A549 (cell line): ENCODE measurements around the gene BCAT1. TPM values are rescaled to one million over a fixed set of nuclear protein-coding genes. Genes with fewer than 3 reads are reported as not detected.

Experiments used
- ATAC-seq, 2 experiments: fragments of 200-7000 bp in 1 of 2; fragments of >200 bp in 1 of 2; cut with Nextera tagmentation in 1 of 2; cut with Tn5 transposase in 1 of 2; 3 replicates each; pipeline versions ENCODE4 v1.8.0 to v1.9.1; 2018 to 2020; ENCODE audit warnings: mild to moderate bottlenecking in 1 of 2, moderate library complexity in 1 of 2
- CTCF ChIA-PET: fragments of 300-600 bp; sonication (Branson Sonifier 250); formaldehyde crosslinking; extraction: SDS; loops from one replicate; lab custom pipeline; 2021; ENCODE audit warnings: antibody characterized with exemption, inconsistent platforms; lab: Yijun Ruan, JAX
- POLR2A ChIA-PET: fragments of 350-600 bp; formaldehyde crosslinking; extraction: SDS; loops from one replicate; lab custom pipeline; 2021; ENCODE audit warnings: antibody characterized with exemption, inconsistent platforms; lab: Yijun Ruan, JAX
- DNase-seq, 2 experiments: peaks; one replicate each; pipeline versions ENCODE4 v3.0.0 to v3.0.0-alpha.2; 2011 to 2016; ENCODE audit warnings: low read depth in 1 of 2, low spot score in 1 of 2
- FAIRE-seq: peaks from 2 replicates; lab custom pipeline; 2011; peaks lifted over from hg19 to GRCh38; lab: Jason Lieb, UNC
- H3K27ac ChIP-seq, 2 experiments: fragments of >200 bp; sonication (Bioruptor Twin); formaldehyde crosslinking; 3 replicates each; pipeline ENCODE4 v1.5.1; 2016 to 2017
- H3K4me1 ChIP-seq: fragments of >200 bp; sonication (Bioruptor Twin); formaldehyde crosslinking; 3 replicates; pipeline ENCODE4 v1.6.1; 2016
- H3K4me2 ChIP-seq: fragments of >200 bp; sonication (Bioruptor Twin); formaldehyde crosslinking; 3 replicates; pipeline ENCODE4 v1.6.1; 2016
- H3K4me3 ChIP-seq: fragments of >200 bp; sonication (Bioruptor Twin); formaldehyde crosslinking; 3 replicates; pipeline ENCODE4 v1.5.1; 2016
- H3K9me3 ChIP-seq: fragments of >200 bp; sonication (Bioruptor Twin); formaldehyde crosslinking; 3 replicates; pipeline ENCODE4 v1.6.1; 2016
- CEBPB ChIP-seq, 2 experiments: fragments of >200 bp in 1 of 2; sonication (Bioruptor Twin) in 1 of 2; formaldehyde crosslinking in 1 of 2; IDR thresholded peaks; 2 replicates each; pipeline ENCODE4 v1.6.1; 2012 to 2016
- CHD2 ChIP-seq: fragments of 150-350 bp; IDR thresholded peaks from 2 replicates; pipeline ENCODE4 v1.6.1; 2014; ENCODE audit warnings: low read length; ENCODE audit not compliant: partially characterized antibody
- CTCF ChIP-seq: fragments of >200 bp; sonication (Bioruptor Twin); formaldehyde crosslinking; IDR thresholded peaks from 3 replicates; pipeline ENCODE4 v1.5.1; 2016
- EHMT2 ChIP-seq: fragments of 200-600 bp; sonication (generic); IDR thresholded peaks from 2 replicates; pipeline ENCODE4 v1.6.1; 2016; ENCODE audit warnings: antibody characterized with exemption, low read depth, mild to moderate bottlenecking, moderate library complexity
- ELK1 ChIP-seq: fragments of 150-350 bp; IDR thresholded peaks from 2 replicates; pipeline ENCODE4 v1.6.1; 2014; ENCODE audit warnings: low read depth, mild to moderate bottlenecking, low read length
- ESRRA ChIP-seq: fragments of 150-350 bp; IDR thresholded peaks from 2 replicates; pipeline ENCODE4 v1.6.1; 2014; ENCODE audit warnings: mild to moderate bottlenecking, low read length, borderline replicate concordance
- FOSB ChIP-seq: fragments of 250-450 bp; sonication (Bioruptor Pico); IDR thresholded peaks from 2 replicates; pipeline ENCODE4 v1.5.0; 2020; ENCODE audit warnings: mild to moderate bottlenecking, moderate library complexity
- FOXS1 ChIP-seq: fragments of 250-450 bp; sonication (Bioruptor Pico); IDR thresholded peaks from 2 replicates; pipeline ENCODE4 v1.5.0; 2020; ENCODE audit warnings: mild to moderate bottlenecking, moderate library complexity
- HDAC2 ChIP-seq: fragments of 200-600 bp; sonication (generic); IDR thresholded peaks from 2 replicates; pipeline ENCODE4 v1.6.1; 2016
- HEYL ChIP-seq: fragments of 250-450 bp; sonication (Bioruptor Pico); IDR thresholded peaks from 2 replicates; pipeline ENCODE4 v1.8.0; 2021; ENCODE audit warnings: mild to moderate bottlenecking, moderate library complexity
- HMGXB4 ChIP-seq: fragments of 250-450 bp; sonication (Bioruptor Pico); IDR thresholded peaks from 2 replicates; pipeline ENCODE4 v1.5.0; 2021; ENCODE audit warnings: mild to moderate bottlenecking, moderate library complexity, borderline replicate concordance
- HOXB5 ChIP-seq: fragments of 250-450 bp; sonication (Bioruptor Pico); IDR thresholded peaks from 2 replicates; pipeline ENCODE4 v1.5.0; 2020; ENCODE audit warnings: mild to moderate bottlenecking, moderate library complexity
- JUN ChIP-seq, 2 experiments: fragments of >200 bp; sonication (Bioruptor Twin); formaldehyde crosslinking; IDR thresholded peaks; 2 replicates in 1 of 2; 3 replicates in 1 of 2; pipeline ENCODE4 v1.6.1; 2016 to 2017
- KDM5A ChIP-seq: fragments of 200-600 bp; sonication (generic); IDR thresholded peaks from 2 replicates; pipeline ENCODE4 v1.6.1; 2016; ENCODE audit warnings: antibody characterized with exemption, mild to moderate bottlenecking
- MAX ChIP-seq: IDR thresholded peaks from 2 replicates; pipeline ENCODE4 v1.6.1; 2012
- MYC ChIP-seq: IDR thresholded peaks from 2 replicates; pipeline ENCODE4 v1.6.1; 2012; ENCODE audit warnings: mild to moderate bottlenecking, inconsistent platforms, low read length, improper control_type of control experiment, borderline replicate concordance
- NFE2L2 ChIP-seq: fragments of 150-350 bp; conservative IDR thresholded peaks from 2 replicates; pipeline ENCODE4 v1.6.1; 2014; ENCODE audit warnings: low read length
- NR3C1 ChIP-seq: fragments of >200 bp; sonication (Bioruptor Twin); formaldehyde crosslinking; IDR thresholded peaks from 3 replicates; pipeline ENCODE4 v1.6.1; 2017
- PBX3 ChIP-seq: IDR thresholded peaks from 2 replicates; pipeline ENCODE4 v1.6.1; 2012
- RAD21 ChIP-seq, 2 experiments: fragments of >200 bp in 1 of 2; sonication (Bioruptor Twin) in 1 of 2; formaldehyde crosslinking in 1 of 2; IDR thresholded peaks in 1 of 2; conservative IDR thresholded peaks in 1 of 2; 2 replicates in 1 of 2; 3 replicates in 1 of 2; pipeline ENCODE4 v1.6.1; 2012 to 2018; ENCODE audit warnings: inconsistent platforms in 1 of 2
- TFCP2L1 ChIP-seq: fragments of 250-450 bp; sonication (Bioruptor Pico); IDR thresholded peaks from 2 replicates; pipeline ENCODE4 v1.5.0; 2021; ENCODE audit warnings: mild to moderate bottlenecking
- ZFP36 ChIP-seq: fragments of 450-650 bp; IDR thresholded peaks from 2 replicates; pipeline ENCODE4 v1.6.1; 2014; ENCODE audit warnings: borderline replicate concordance; ENCODE audit not compliant: partially characterized antibody
- WGBS: methylation state at CpG from one replicate; pipeline ENCODE4 v1.1.6; 2017; ENCODE audit errors: missing lambda C conversion rate; 5-methylcytosine and 5-hydroxymethylcytosine counted together
- polyA plus RNA-seq, 4 experiments: library from polyadenylated mRNA; depleted of rRNA in 3 of 4; stranded (reverse); fragments of >200 nt; fragmentation: RNase III in 1 of 4; extraction: RNeasy Plus Mini Kit Qiagen cat#74134 plus additional on column Dnase treatment in 1 of 4; gene quantifications; 2 replicates in 3 of 4; 3 replicates in 1 of 4; pipeline ENCODE4 v1.2.3, GENCODE V29; 2011 to 2017

BCAT1 gene
- polyA plus RNA-seq, 2 of the 4 experiments (the other 2 are of a cell fraction): 10.5 to 14.6 TPM

- DNase-seq (no peak), ATAC-seq (no peak)
- no peak overlapping the region for H3K4me2 ChIP-seq
- H3K4me3 ChIP-seq: no peak overlapping the region
- WGBS: 15% methylated on average over 5 of the region's 5 CpGs
- CTCF ChIA-PET: no interaction called here
- H3K4me1 ChIP-seq: no peaks in the 10 kb centered on the region
- TF ChIP-seq TFCP2L1 (no peak), CEBPB (IDR thresholded peaks at IDR 0.05) (no peak), MYC (no peak), CTCF (no peak), RAD21 (conservative IDR thresholded peaks at IDR 0.05 in 1 of 2, IDR thresholded peaks at IDR 0.05 in 1 of 2) (no peak), PBX3 (no peak), FOXS1 (no peak), EHMT2 (no peak), JUN (IDR thresholded peaks at IDR 0.05) (no peak), HEYL (CRISPR knock-in tag) (no peak), HMGXB4 (CRISPR knock-in tag) (no peak), NFE2L2 (no peak), HOXB5 (CRISPR knock-in tag) (no peak), NR3C1 (no peak)
- TF ChIP-seq, all 56 proteins: peak for 0
- FAIRE-seq: no peak
- Histone ChIP-seq H3K27ac (no peak overlapping the region), H3K9me3 (no peaks in the 10 kb centered on the region)
- POLR2A ChIA-PET: no interaction called here
Measured at GRCh38 chr12:24775073-24775472, 173.8 kb downstream of the BCAT1 start.

GRCh38 chr12:24773996-24774395, 174.9 kb downstream of the BCAT1 start:
- 13% methylated on average over 3 of the region's 3 CpGs for WGBS
- FAIRE-seq (no peak), DNase-seq (no peak), ATAC-seq (no peak)
- TF ChIP-seq CHD2 (no peak), ELK1 (no peak), HDAC2 (no peak), MAX (no peak), JUN (IDR thresholded peaks at IDR 0.05) (no peak), ZFP36 (no peak), ESRRA (no peak), FOSB (CRISPR knock-in tag) (no peak), KDM5A (no peak)
- Histone ChIP-seq H3K9me3 (no peaks in the 10 kb centered on the region), H3K4me3 (no peak overlapping the region), H3K4me1 (no peaks in the 10 kb centered on the region), H3K4me2 (no peak overlapping the region), H3K27ac (no peak overlapping the region)
- CTCF ChIA-PET: no interaction called here
- POLR2A ChIA-PET: no interaction called here
